Activated CD8-positive, alpha-beta memory T cell treated with anti-CD3 and anti-CD28 coated beads, Interleukin-2, amount 50 U/mL, for 48 hours (primary cell): ENCODE data around the gene SLC35B4.
"Not testable (repeated sequence)": the region's sequence is repeated elsewhere in the genome, so short reads cannot be mapped to it uniquely, and the experiment has no call there.

Experiments
- DNase-seq: peaks from one replicate; pipeline ENCODE4 v3.0.0-alpha.2; 2020

Gene SLC35B4

DNA sequence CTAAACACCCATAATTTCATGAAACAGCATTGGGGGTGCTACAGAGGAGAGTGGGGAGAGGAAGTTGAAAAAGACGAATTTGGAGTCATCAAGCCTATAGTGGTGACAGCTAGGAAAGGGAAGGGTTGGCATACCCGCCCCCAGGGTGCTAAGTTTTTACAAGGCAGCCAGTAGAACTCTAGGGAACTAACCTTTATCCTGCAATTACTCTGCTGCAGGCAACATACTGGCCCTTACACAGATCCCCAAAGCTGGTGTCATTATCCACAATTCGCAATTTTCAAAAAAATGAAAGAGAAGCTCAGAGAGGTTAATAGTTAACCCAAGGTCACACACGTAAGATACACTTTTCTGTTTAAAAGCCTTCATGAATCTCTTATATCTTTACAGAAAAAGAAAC lies 14.2 kb upstream of the SLC35B4 start:
- no peak for DNase-seq

DNA sequence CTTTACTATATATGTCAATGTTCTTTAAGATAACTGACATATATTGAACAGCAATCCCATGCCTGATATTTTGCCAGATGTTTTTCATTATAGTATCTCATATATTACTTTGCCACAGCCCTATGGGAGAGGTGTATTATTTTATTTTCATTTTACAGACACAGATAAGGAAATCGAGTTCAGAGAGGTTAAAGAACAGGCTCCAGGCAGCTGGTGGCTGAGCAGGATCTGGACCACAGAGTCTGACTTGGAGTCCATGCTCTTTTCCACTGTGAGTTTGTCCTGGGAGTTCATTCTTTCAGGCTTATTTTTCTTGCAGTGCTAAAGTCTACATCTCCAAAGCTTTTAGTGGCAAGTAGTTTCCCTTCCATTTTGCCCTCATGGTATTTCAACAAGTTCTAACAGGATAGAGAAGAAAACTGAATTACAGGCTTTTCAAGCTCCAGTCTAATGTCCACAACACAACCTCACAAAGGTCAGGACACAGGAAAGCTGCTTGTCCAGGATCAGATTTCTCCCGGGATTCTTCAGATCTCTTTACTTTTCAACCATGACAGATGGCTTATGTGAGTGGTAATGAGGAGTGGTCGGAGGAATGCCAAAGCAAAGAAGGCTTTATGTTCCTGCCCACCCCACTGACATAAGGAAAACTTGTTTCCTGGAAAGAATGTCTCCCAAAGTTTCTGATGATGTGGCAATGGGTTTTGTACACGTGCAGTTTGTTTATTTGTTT lies 13.1 kb upstream of the SLC35B4 start:
- no peak for DNase-seq

DNA sequence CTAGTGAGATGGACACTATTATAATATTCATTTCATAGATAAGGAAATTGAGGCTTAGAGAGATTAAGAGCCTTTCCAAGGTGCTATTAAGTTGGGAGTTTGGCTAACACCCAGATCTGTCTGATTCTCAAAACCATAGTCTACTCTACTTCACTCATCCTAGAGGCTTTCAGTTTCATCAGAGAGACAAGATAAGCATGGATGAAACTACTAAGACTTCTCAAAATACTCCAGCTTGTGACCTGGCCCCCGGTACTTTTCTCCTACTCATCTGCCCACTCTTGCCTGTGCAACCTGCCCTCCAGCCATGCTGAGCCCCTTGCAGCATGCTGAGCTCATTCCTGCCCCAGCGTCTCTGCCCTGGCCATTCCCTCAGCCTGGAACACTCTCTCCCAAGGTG lies 12.2 kb upstream of the SLC35B4 start:
- DNase-seq, result no peak

DNA sequence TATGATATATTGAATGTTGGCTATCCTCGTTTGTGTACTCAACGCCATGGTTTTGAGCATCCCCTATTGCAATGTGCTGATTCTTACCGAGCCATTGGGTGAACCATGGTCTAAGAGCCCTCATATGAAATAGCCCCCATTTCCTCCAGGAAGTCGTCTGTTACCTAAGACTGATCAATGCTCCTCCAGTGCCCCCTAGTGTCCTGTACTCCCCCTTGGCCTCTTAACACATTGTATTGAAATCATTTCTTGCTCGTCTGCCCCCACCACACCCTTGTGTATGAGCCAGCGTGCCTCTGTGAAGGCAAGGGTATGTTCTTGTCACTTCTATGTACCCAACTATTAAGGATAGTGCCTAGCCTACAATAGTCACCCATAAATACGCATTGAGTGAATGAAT lies 11.2 kb upstream of the SLC35B4 start:
- DNase-seq, result peak; percentile 62

DNA sequence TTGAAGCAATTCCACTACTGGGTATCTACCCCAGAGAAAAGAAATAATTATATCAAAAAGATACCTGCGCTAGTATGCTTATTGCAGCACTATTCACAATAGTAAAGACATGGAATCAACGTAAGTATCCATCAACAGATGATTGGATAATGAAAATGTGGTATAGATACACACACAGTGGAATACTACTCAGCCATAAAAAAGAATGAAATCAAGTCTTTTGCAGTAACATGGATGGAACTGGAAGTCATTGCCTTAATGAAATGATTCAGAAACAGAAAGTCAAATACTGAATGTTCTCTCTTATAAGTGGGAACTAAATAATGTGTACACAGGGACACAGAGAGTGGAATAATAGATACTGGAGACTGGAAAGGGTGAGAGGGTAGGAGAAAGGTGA lies 7.4 kb upstream of the SLC35B4 start:
- DNase-seq, result no peak

DNA sequence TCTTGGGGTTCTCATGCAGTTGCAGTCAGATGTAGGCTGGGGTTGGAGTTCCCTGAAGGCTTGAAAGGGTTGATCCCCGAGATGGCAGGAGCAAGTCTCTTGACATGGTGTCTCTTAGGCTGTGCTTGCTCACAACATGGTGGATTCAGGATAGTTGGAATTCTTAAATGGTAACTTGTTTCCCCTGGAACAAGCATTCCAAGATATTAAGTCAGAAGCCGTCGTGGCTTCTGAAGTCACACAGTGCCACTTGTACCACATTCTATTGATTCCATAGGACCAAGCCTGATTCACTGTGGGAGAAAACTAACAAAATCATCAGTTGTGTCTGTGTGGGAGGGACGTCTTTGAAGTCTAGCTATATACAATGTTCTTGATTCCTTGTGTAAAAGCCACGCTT lies 3.5 kb upstream of the SLC35B4 start:
- DNase-seq, result no peak

DNA sequence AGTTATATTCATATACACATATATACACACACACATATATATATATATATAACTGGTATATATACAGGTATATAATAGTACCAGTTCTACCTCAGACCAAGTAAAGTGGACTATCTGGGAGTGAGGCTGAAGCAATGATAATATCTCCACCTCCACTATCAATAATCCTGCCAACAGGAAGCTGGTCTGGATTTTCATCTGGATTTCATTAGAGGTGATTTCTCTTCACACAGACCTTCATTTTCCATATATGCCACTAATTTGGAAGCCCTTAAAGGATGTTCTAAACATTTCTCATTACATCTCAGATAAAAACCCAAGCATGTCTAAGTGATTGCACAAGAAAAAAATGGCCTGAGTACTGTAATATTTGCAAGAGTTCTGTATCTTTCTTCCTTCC lies 1.7 kb upstream of the SLC35B4 start:
- no peak for DNase-seq

DNA sequence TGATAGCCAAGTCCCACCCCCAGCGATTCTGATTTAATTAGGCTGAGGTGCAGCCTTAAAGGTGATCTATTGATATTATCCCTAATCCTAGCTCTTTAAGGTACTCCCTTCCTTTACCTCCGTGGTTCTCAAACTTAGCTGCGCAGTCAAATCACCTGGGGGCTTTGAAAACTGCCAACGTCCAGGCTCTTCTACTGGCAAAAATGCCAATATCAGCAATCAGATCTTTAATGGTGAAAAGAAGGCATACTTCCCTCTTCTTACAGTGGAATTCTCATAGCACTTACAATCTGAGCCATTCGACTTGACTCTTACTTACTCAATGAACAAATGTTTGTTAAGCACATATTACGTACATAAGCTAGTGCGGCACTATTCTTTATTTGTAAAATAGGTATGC lies 704 bp upstream of the SLC35B4 start:
- no peak for DNase-seq

DNA sequence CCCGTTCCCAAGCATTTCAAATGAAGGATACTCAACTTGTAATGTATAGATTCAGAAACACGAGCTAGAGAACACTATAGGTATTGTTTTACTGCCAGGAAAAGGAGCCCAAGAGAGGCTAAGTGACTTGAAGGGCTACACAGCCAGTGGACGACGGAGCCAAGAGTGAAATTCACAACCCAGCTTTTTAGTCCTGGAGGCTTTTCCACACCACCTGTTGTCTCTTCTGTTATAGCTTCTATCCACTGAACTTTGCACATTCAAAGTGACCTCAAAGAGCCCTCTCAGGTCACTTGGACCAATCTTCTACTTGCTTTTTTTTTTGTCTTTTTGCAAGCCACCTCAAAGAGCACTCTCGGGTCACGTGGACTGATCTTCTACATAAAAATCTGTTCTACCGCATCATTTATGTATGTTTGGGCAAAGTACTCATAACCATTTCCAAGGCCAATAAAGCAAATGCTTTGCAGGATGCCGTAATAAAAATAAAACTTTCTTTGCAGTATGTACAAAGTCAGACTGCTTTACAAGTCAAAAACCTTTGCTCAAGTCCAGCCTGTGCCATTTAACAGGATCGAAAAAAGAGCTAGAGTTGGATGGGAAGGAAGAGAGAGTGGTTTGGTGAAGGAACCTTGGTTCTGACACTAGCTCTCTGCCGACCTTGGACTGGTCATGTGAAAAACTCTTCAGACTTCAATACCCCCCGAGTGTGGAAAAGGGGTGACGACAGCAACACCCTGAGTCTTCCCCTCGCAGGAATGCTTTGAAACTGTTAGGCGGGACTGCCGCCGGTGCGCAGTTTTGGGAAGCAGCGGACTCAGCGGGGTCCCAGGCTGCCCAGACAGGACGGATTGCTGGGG lies 821 bp downstream of the SLC35B4 start:
- DNase-seq, result no peak

DNA sequence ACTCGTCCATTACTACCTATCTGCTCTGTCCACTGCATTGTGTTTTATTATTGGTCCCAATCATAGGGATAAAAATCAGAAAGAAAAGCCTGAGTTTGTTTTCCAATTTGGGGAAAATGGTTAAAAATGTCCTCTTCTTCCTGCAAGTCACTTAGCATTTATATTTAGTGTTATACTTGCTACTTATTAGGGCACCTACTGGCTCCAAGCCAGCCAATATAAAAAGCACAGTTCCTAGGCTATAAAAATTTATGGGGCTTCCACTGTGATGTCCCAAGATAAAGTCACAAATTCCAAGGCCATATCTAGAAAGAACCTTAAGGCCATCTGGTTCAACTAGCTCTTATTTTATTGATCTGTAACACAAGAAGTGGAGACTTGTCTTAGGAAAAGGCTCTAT lies 3.2 kb downstream of the SLC35B4 start:
- DNase-seq, result no peak

DNA sequence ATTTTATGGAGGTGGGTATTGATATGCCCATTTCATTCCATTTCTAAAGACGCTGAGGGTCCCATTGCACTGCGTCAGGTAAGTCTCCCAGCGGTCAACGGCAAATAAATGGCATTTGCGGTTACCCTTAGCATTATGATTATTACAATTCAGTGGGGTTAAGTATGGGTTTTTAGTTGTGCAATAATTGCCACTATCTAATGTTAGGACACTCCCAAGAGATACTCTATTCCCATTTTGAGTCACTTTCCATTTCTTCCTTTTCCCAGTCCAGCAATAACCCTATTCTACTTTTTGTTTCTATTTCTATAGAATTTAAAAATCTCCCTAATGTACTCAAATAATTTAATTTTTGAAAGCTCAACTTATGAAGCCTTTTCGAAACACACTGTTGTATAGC lies 4.0 kb downstream of the SLC35B4 start:
- no peak for DNase-seq

DNA sequence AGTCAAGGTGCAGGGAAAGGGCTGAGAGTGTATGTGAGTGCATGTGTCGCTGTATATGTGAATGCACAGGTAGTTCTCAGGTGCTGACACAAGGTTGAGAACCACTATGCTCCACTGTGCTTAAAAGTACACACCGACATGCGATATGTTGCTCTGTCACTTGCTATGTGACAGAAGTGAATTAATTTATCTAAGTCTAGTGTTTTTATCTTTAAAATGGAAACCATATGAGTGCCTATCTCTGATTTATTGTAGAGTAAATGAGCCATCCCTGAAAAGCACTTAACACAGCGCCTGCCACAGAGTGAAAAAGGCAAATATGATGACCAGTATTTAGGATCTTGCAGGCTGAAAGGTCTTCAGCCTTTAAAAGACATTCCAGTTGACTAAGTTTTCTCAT lies 4.9 kb downstream of the SLC35B4 start:
- no peak for DNase-seq

DNA sequence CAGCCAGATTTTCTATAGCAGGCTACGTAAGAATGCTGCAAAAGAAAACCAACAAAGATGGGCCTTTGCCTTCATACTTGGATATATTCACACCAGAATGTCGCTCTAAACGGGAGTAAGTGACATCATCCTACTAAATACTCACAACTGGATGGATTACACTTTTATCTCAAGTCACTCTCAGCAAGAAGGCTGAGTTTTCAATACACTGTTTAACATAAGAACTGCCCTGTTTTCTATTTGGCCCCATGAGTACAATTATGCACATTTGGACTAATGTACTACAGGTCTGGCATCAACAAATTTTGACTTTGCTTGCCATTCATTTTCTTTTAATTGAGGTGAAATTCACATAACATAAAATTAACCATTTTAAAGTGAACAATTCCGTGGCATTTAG lies 8.2 kb downstream of the SLC35B4 start:
- DNase-seq, result no peak

DNA sequence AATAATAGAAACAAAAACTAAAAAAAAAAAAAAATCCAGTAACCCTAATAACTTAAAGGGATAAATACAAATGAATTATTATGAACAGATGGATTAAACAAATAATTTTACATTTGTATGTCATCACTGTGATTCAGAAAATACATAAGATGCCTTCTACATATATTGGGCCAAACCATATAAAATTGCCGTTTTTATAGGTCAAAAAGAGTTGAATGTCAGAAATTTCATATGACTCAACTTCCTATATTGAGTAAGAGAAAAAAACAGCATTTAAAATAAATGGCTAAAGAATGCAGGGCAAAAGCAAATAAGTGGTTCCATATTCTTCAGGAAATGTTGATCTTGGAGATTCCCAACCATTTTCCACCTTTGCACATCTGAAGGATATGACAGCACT lies 9.4 kb downstream of the SLC35B4 start:
- DNase-seq, result no peak

DNA sequence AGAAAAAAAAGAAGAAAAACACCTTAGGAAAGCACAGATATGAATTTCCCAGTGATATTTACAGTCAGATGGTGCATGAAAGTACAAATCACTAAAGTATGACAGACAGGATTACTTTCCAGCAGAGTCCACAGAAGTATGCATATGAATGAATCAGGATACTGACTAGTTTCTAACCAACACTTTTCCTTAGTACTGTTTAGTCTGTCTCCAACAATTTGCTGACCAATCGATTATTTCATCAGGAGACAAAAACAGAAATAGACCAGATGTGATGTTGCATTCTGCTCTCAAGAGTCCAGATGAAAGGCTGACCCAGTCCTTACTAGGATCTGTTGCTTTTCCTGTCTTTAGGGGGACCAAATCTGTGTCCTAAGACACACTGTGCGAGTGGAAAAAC lies 14.6 kb downstream of the SLC35B4 start:
- DNase-seq, result no peak

DNA sequence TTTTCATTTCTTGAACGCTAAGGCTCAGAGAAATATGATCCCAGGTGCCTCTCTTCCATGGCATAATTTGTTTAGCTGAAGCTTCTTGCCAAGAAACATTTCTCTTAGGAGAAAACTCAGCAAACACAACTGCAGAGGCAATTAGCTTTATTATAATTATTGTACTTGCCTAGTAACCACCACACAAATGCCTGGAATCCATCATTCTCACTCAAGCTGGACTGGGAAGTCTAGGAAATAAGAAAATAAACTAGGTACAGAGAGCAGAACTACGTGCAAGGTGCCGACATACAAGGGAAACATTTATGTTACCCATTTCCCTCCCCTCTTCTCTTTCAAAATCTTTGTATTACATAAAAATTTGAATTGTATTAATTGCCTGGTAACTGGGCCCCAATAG lies 15.1 kb downstream of the SLC35B4 start:
- no peak for DNase-seq

DNA sequence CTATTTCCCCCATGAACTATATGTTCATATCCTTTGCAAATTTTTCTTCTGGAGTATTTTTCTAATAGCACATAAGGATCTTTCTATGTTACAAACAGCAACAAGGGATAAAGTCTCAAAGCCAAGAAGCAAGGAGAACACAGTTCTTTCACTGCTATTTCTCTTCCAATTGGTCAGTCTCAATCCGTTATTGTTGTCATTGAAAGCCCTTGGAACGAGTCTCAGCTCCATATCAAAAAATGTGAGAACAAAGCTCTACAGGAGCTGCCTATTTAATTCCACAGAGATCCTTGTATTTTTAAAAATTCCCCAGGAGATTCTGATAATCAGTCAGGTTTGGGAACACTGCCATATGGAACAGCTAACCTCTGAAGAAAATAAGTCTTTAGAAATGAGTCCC lies 15.7 kb downstream of the SLC35B4 start:
- DNase-seq, result no peak

DNA sequence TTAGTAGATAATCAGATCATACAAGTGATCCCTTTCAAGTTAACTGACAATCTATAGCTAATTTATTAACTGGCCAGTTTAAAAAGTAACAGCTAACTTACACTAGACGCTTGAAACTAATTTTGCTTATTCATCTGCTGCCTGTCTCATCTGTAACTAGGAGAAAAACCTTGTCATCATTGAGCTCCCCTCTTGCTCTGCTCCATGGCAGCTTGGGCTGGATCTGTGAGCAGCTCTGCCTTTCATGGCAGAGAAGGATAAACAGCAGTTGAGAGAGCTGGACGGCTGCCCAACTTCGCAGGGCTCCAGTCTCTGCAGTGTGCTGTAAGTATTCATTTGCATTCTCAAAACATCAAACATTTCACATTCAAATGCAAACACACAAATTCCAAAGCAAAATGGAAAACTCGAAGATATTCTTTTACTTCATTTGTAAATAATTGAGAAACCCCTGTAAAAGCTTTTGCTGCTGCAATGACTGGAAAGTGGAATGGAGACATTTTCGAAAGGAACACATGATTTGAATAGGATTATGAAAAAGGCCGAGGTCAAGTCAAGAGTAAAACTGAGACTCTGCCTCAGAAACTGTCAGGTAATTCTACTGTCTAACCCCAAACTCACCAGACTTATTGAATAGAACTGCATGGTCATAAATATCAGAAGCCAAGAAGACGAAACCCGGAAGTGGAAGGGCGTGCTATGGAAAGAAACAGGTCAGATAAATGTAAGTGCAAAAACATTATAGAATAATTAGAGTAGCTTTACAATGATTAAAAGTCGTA lies 17.6 kb downstream of the SLC35B4 start:
- no peak for DNase-seq

DNA sequence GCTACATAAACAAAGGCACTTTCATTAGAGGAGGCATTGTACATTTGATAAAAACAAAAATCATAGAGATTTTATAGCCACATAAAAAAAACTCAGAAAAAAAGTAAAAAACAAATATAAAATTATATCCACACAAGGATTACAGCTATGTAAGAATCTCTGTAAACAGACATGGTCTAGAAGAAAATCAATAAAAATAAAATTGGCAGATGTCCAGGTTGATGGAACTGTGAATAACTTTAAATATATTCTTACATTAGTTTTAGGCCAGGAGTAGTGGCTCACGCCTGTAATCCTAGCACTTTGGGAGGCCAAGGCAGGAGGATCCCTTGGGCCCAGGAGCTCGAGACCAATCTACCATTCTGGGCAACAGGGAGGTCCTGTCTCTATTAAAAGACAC lies 19.2 kb downstream of the SLC35B4 start:
- DNase-seq, result no peak

DNA sequence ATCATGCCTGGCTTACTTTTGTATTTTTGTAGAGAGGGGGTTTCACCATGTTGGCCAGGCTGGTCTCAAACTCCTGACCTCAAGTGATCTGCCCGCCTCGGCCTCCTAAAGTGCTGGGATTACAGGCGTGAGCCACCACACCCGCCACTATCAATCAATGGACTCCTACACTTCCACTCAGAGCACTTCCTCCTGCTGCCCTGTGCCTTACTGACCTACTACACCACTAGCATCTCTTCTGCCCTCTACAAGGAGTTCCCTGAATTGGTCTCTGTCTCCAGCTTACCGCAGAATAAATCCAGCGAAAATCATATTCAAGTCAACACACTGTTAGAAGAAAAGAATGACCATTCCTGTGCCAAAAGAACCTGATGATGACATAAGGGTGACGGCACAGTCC lies 20.7 kb downstream of the SLC35B4 start:
- not testable (repeated sequence) for DNase-seq

DNA sequence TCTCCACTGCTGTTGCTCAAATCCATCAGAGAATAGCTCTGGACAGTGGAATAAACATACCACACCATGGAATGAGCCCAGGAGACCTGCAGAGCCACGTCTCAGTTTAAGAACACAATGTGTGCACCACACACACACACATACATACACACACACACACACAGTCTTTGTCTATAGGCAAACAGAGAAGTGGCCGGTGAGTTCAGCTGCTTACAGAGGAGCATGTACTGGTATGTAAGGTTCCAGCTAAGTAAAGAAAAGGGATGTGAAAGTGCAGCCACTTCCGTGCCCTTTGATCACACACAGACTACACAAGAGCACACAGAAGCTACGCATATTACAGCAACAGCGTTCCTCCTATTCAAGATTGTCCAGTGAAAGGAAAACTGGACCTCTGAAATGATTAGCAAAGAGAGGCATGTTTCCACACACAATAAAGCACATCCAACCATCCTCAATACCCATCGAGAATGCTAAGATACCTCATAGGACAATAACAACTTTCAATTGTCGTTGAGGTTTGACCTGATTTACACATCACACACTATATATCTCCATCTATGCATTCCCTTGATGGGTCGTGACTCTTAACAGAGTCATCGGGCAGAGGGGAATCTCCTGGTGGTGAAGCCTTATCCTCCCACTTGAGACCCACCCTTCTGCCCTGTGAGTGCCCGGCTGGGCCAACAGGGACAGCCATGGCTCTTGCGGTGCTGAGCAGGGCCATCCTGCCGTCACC lies 23.6 kb downstream of the SLC35B4 start:
- DNase-seq, result no peak

DNA sequence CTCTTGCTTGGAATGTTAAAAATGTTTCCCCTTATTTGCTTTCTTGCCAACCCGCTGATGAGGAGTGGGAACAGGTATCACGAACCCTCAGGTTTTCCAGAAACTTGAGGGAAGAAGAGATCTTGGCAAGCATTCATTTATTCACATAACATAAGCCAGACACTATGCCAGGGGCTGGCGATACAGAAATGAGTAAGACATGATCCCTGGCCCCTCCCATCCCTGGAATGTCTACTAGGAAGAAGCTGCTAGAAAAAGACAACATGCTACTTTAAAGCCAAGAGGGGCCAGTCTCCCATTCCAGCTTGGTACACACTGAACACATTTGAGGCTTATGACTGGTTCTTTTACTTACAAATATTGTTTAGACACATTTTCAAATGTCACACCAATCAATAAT lies 26.4 kb downstream of the SLC35B4 start:
- no peak for DNase-seq

DNA sequence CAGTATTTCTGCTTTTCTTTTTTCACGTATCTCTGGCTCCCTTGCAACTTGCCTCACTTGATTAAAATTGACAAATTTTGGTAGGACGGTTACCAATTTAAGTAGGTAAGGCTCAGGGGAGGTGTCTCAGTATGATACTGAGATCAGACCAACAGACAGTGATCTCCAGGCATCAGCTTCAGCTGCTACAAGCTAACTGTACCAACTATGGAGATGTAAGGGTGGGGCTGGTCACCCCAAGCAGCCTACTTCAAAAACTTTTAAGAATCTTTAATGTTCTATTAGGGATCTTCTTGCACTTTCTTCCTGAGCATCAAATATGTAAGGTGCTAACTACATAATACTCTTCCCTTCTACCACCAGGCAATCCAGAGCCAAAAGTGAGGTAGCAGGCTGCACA lies 26.9 kb downstream of the SLC35B4 start:
- no peak for DNase-seq
